ENCODE results near the gene RALGDS.

RALGDS gene

GRCh38 chr9:133151041-133151440 is 30.0 kb upstream of the RALGDS start:
- no peak for DNase-seq (ENCODE audit: low read depth in 2 of 2)

DNA sequence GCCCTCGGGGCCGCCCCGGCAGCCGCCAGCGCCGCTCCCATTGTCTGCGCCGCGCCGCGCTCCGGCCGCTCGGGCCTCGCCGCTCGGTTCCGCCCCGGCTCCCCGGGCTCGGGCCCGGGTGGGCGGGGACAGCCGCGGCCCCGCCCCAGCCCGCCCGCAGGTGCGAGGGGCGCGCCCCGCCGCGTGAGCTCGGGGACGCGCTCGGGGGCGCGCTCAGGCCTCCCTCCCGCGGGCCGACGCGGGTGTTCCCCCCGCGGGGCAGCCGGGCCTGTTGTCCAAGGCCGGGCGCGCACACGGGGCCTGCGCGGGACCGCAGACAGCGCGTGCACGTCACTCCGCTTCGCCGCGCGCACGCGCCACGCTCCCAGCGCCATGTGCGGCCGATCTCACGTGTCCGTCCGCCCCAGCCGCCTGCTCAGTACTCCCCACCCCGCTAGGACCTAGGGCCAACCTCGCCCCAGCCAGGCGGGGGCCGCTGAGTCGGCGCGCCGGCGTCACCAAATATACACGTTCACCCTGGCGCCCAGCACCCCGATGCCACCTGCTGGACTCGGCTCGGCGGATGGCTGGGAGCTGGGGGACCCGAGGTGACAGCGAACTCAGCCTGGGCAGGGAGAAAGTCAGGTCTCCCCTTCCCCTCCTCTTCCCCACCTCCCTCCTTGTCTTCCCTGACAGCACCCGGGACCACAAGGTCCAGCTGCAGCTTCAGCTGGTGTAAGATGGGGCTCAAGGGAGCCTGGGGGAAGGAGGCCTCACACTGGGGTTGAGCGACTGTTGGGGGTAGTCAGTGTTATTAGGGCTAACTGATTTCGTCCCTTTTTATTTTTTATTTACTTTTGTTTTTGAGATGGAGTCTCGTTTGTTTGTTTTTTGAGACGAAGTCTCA is 28.3 kb upstream of the RALGDS start:
- DNase-seq (ENCODE audit: low read depth in 2 of 2), result peak; percentile 75

- no peak for DNase-seq (ENCODE audit: low read depth in 2 of 2)
These were observed 27.4 kb upstream of the RALGDS start for GRCh38 chr9:133148199-133149129.

GRCh38 chr9:133147412-133148198 is 26.6 kb upstream of the RALGDS start:
- DNase-seq (ENCODE audit: low read depth in 2 of 2), result peak; percentile 67 to 74

GRCh38 chr9:133146746-133147411 is 25.8 kb upstream of the RALGDS start:
- DNase-seq (ENCODE audit: low read depth in 2 of 2), result no peak

DNA sequence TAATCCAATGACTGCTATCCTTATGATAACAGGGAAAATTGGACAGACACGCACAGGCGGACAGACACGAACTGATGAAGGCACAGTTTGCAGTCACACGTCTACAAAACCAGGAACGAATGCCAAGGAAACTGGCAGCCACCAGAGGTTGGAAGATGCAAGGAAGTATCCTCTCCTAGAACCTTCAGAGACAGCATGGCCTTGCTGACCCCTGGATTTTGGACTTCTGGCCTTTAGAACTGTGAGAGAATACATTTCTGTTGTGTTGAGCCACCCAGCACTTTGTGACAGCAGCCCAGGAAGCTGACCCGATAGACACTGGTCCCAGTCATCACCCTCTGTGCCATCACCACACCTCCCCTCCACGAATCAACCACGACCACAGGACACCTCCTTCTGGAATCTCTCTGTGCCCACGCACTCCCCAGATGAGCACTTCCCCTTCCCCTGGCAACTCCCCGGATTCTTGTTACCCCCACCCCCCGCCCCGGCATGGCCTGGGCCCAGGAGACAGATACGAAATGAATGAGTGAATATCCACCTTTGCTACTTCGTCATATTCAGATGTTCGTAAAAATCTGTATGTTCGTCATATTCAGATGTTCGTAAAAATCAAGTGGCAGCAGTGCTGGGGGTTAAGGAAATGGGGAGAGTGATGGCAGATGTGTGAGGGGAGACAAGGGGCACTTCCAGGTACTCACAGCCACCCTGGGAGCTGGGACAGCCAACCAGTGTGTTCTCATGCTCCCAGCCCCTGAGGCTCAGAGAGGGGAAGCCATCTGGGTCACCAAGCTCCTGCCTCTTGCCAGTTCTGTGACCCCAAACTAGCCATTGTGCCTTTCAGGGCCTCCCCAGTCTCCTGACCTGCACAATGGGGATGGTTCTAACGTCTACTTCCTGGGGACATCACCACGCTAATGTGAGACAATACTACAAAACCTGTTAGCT is 24.1 kb upstream of the RALGDS start:
- no peak for DNase-seq (ENCODE audit: low read depth in 2 of 2)

GRCh38 chr9:133144142-133144903 is 23.3 kb upstream of the RALGDS start:
- DNase-seq (ENCODE audit: low read depth in 2 of 2), result peak; percentile 76 to 90

DNA sequence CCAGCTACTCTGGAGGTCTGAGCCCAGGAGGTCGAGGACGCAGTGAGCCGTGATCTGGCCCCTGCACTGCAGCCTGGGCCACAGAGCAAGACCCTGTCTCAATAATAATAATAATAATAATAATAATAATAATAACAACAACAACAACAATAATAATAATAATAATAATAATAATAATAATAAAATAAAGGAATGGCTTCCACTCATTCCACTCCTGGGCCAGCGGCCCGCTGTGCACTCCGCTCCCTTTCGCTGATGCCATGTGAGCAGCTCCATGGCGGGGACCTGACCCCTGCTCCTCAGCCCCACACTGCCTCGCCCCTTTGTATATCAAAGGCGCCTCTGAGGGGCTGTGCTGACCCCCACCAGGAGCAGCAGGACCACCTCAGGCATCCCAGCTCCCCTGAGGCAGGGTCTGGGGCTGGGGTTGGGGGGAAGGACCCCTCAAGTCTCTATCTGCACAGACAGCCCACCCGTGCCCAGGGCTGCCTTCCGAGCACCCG is 22.6 kb upstream of the RALGDS start:
- DNase-seq (ENCODE audit: low read depth in 2 of 2), result no peak

- no peak for DNase-seq (ENCODE audit: low read depth in 2 of 2)
These were observed 21.9 kb upstream of the RALGDS start for GRCh38 chr9:133142684-133143622.

GRCh38 chr9:133141833-133142595 is 21.0 kb upstream of the RALGDS start:
- DNase-seq (ENCODE audit: low read depth in 2 of 2), result no peak

- DNase-seq (ENCODE audit: low read depth in 2 of 2), result no peak
These were observed 19.6 kb upstream of the RALGDS start for GRCh38 chr9:133140606-133141005.

GRCh38 chr9:133140174-133140505 is 19.1 kb upstream of the RALGDS start:
- DNase-seq (ENCODE audit: low read depth in 2 of 2), result no peak

DNA sequence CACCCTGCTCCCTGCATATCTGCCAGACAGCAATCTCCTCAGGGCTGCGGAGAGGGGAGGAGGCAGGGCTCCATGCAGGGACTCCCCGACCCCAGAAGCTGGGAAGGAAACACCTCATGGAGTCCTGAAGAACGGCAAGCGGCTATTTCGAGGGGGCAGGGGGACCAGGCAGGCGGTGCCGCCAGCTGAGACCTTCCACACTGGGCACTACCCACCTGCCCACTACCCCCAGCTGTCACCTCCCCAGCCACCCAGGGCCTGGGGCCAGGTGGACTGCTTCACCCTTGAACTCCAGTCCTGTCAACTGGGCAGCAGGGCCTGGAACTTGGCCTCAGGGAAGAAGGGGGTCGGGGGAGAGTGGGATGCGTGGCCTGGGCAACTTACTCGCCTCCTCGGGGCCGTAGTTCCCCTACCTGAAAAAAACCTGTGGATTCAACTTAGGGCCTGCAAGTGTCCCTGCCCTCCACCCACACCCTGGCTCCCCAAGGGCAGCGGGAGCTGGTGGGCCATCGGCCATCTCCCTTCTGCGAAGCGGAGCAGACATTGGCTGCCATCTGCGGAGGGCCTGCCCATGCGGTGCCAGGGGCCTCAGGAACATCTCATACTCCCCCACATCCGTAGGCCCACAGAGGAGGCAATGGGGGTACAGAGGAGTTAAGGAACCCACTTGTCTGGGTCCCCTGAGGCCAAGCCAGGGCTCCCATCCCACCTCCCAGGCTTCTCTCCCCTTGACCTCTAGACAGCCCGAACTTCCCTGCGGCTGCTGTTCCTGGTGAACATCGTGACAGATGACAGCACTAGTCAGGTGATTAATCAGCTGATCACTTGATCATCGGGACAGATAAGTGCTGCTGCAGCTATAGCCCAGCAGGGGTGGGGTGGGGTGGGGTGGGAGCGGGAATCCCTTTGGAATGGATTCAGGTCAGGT is 18.5 kb upstream of the RALGDS start:
- no peak for DNase-seq (ENCODE audit: low read depth in 2 of 2)

DNA sequence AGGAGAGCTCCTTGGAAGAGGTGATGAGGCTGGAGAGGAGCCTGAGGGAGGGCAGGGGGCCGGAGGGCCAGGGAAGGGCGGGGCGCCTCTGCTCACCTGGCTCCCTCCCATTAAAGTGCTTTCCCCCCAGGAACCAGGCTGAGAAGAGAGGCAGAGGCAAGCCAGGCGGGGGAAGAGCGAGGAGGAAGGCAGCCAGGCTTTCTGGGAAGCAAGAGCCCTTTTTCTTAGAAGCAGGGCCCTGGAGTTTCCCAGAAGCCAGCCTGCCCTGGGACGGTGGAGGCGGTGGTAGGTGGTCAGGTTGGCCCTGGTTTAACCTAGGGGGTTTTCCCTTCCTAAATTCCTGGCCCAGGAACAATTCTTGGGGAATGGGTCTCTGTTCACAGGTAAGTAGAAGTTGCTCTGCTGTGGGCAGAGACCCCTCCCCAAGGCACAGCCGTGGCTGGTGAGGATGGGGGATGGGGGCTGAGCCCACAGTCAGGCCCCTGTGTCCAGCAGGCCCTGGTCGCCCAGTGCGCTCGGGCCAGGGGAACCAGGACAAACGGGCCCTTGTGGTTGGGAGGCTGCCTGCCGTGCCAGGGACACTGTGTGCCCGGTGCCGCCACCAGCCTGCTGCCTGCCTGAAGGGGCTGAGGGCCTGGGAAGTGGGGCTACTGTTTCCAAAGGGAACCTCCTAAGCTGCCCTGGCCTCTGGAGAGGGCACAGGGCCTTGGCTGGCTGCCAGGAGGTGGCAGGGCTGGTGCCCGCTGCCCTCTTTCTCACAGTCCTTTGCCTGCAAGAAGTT is 16.6 kb upstream of the RALGDS start:
- DNase-seq (ENCODE audit: low read depth in 2 of 2), result no peak

DNA sequence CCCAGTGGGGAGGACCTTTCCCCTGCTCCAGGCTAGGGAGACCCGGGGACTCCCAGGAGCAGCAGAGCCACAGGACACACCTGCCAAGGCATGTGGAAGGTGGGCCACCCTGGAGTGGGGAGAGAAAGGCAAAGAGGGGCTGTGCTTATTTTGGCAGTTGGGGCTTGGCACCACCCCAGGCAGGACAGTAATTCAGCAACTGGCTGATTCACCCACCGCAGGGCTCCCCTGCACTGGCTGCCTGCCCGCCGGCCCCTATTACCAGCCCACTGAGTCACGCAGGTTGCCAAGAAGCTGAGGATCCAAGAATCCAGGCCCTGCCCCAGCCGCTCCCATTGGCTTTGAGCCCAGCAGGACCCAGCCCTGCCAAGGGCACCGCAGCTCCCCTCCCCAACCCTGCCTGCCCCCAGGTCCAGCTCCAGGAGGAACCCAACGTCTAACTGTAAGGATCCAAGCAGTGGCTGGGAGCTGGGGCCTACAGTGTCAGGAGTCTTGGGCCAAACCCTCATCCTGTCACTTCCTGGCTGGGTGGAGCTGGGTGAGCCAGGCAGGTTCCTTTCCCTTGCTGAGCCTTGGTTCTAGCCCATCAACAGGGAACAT is 14.2 kb upstream of the RALGDS start:
- DNase-seq (ENCODE audit: low read depth in 2 of 2), result peak in 1 of 2 donors; percentile 59

Measured in stimulated activated CD4-positive, alpha-beta T cell treated with anti-CD3 and anti-CD28 coated beads, Interleukin-15, amount 100 ng/mL, for 48 hours (primary cell).